ENCODE measurements around the gene AMBP.

The AMBP gene

GRCh38 chr9:114016101-114016500, 62.0 kb downstream of the AMBP start:
- Histone ChIP-seq H3K27me3 (ENCODE audit: insufficient read depth, low read length, poor library complexity) (no peaks in the 10 kb centered on the region), H3K79me2 (ENCODE audit: insufficient read depth, low read length) (no peaks in the 10 kb centered on the region), H3K27ac (ENCODE audit: low read length) (no peak overlapping the region), H2AFZ (ENCODE audit: low read depth, low read length) (no peak overlapping the region), H3K4me2 (ENCODE audit: insufficient read depth, low read length) (no peak overlapping the region), H3K36me3 (ENCODE audit: insufficient read depth, low read length) (no peaks in the 10 kb centered on the region), H3K4me1 (ENCODE audit: insufficient read depth, low read length) (no peaks in the 10 kb centered on the region), H4K20me1 (ENCODE audit: insufficient read depth, low read length) (no peaks in the 10 kb centered on the region), H3K9me3 (ENCODE audit: insufficient read depth, low read length, severe bottlenecking) (no peaks in the 10 kb centered on the region), H3K9ac (ENCODE audit: low read depth, low read length) (no peak overlapping the region), H3K4me3 (ENCODE audit: low read depth in 1 of 2, low read length in 2 of 2) (no peak overlapping the region)
- DNase-seq (no peak), ATAC-seq (ENCODE audit: insufficient read depth, low read depth) (no peak)
- no peak for TF ChIP-seq CTCF (IDR thresholded peaks at IDR 0.05; ENCODE audit: borderline replicate concordance, extremely low read depth, low read length, poor library complexity, severe bottlenecking)
- TF ChIP-seq EZH2 (IDR thresholded peaks at IDR 0.05; ENCODE audit: borderline replicate concordance, low read depth, low read length, severe bottlenecking) = no peak

GRCh38 chr9:114015607-114016006, 62.5 kb downstream of the AMBP start:
- DNase-seq = no peak
- Histone ChIP-seq H3K79me2 (ENCODE audit: insufficient read depth, low read length) (no peaks in the 10 kb centered on the region), H3K27me3 (ENCODE audit: insufficient read depth, low read length, poor library complexity) (no peaks in the 10 kb centered on the region), H3K4me1 (ENCODE audit: insufficient read depth, low read length) (no peaks in the 10 kb centered on the region), H2AFZ (ENCODE audit: low read depth, low read length) (no peak overlapping the region), H3K9ac (ENCODE audit: low read depth, low read length) (no peak overlapping the region), H3K36me3 (ENCODE audit: insufficient read depth, low read length) (no peaks in the 10 kb centered on the region), H3K27ac (ENCODE audit: low read length) (no peak overlapping the region), H3K9me3 (ENCODE audit: insufficient read depth, low read length, severe bottlenecking) (no peaks in the 10 kb centered on the region), H3K4me2 (ENCODE audit: insufficient read depth, low read length) (no peak overlapping the region), H4K20me1 (ENCODE audit: insufficient read depth, low read length) (no peaks in the 10 kb centered on the region), H3K4me3 (ENCODE audit: low read depth in 1 of 2, low read length in 2 of 2) (no peak overlapping the region)
- no peak for TF ChIP-seq CTCF (IDR thresholded peaks at IDR 0.05; ENCODE audit: borderline replicate concordance, extremely low read depth, low read length, poor library complexity, severe bottlenecking)
- TF ChIP-seq EZH2 (IDR thresholded peaks at IDR 0.05; ENCODE audit: borderline replicate concordance, low read depth, low read length, severe bottlenecking) = no peak
- ATAC-seq (ENCODE audit: insufficient read depth, low read depth) = no peak

GRCh38 chr9:114014044-114014443, 64.1 kb downstream of the AMBP start:
- Histone ChIP-seq H3K4me2 (ENCODE audit: insufficient read depth, low read length) (no peak overlapping the region), H3K79me2 (ENCODE audit: insufficient read depth, low read length) (no peaks in the 10 kb centered on the region), H3K4me1 (ENCODE audit: insufficient read depth, low read length) (no peaks in the 10 kb centered on the region), H2AFZ (ENCODE audit: low read depth, low read length) (no peak overlapping the region), H3K27me3 (ENCODE audit: insufficient read depth, low read length, poor library complexity) (no peaks in the 10 kb centered on the region), H3K36me3 (ENCODE audit: insufficient read depth, low read length) (no peaks in the 10 kb centered on the region), H3K9ac (ENCODE audit: low read depth, low read length) (no peak overlapping the region), H3K9me3 (ENCODE audit: insufficient read depth, low read length, severe bottlenecking) (no peaks in the 10 kb centered on the region), H3K27ac (ENCODE audit: low read length) (no peak overlapping the region), H4K20me1 (ENCODE audit: insufficient read depth, low read length) (no peaks in the 10 kb centered on the region), H3K4me3 (ENCODE audit: low read depth in 1 of 2, low read length in 2 of 2) (no peak overlapping the region)
- ATAC-seq (ENCODE audit: insufficient read depth, low read depth) = no peak
- DNase-seq = no peak
- no peak for TF ChIP-seq CTCF (IDR thresholded peaks at IDR 0.05; ENCODE audit: borderline replicate concordance, extremely low read depth, low read length, poor library complexity, severe bottlenecking)
- TF ChIP-seq EZH2 (IDR thresholded peaks at IDR 0.05; ENCODE audit: borderline replicate concordance, low read depth, low read length, severe bottlenecking) = no peak

GRCh38 chr9:114012126-114012525, 66.0 kb downstream of the AMBP start:
- no peak overlapping the region for H3K4me3 ChIP-seq (ENCODE audit: low read depth in 1 of 2, low read length in 2 of 2)
- ATAC-seq (ENCODE audit: insufficient read depth, low read depth) = no peak
- H4K20me1 ChIP-seq (ENCODE audit: insufficient read depth, low read length) = no peaks in the 10 kb centered on the region
- no peak for TF ChIP-seq EZH2 (IDR thresholded peaks at IDR 0.05; ENCODE audit: borderline replicate concordance, low read depth, low read length, severe bottlenecking)
- no peak for TF ChIP-seq CTCF (IDR thresholded peaks at IDR 0.05; ENCODE audit: borderline replicate concordance, extremely low read depth, low read length, poor library complexity, severe bottlenecking)
- no peak overlapping the region for H3K4me2 ChIP-seq (ENCODE audit: insufficient read depth, low read length)
- no peak overlapping the region for H2AFZ ChIP-seq (ENCODE audit: low read depth, low read length)
- H3K9ac ChIP-seq (ENCODE audit: low read depth, low read length) = no peak overlapping the region
- no peaks in the 10 kb centered on the region for H3K36me3 ChIP-seq (ENCODE audit: insufficient read depth, low read length)
- H3K4me1 ChIP-seq (ENCODE audit: insufficient read depth, low read length) = no peaks in the 10 kb centered on the region
- no peaks in the 10 kb centered on the region for H3K27me3 ChIP-seq (ENCODE audit: insufficient read depth, low read length, poor library complexity)
- DNase-seq = no peak
- no peaks in the 10 kb centered on the region for H3K9me3 ChIP-seq (ENCODE audit: insufficient read depth, low read length, severe bottlenecking)
- H3K79me2 ChIP-seq (ENCODE audit: insufficient read depth, low read length) = no peaks in the 10 kb centered on the region
- H3K27ac ChIP-seq (ENCODE audit: low read length) = no peak overlapping the region

All from DND-41 (cell line).